Heart left ventricle (tissue), 16 donors: ENCODE results near the gene SPECC1L. TPM values are rescaled to one million over a fixed set of nuclear protein-coding genes. Genes with fewer than 3 reads are reported as not detected.

Experiments used
- ATAC-seq, 4 donors: fragments of 200-7000 bp; cut with Tn5 transposase; one replicate each; pipeline ENCODE4 v1.9.1; 2020 to 2022; ENCODE audit warnings: moderate library complexity in 4 of 4, mild to moderate bottlenecking in 3 of 4, moderate number of reproducible peaks in 1 of 4
- DNase-seq, 5 donors: peaks; one replicate each; pipeline ENCODE4 v3.0.0-alpha.2; 2020
- H3K27ac ChIP-seq, 12 donors: fragments of 200-600 bp; sonication (generic) in 4 of 12; one replicate each; pipeline versions ENCODE4 v1.5.0 to v1.8.0; 2016 to 2022; ENCODE audit warnings: mild to moderate bottlenecking in 2 of 12
- H3K27me3 ChIP-seq, 9 donors: fragments of 200-600 bp; sonication (generic) in 2 of 9; one replicate each; pipeline versions ENCODE4 v1.5.1 to v1.8.0; 2016 to 2022; ENCODE audit warnings: mild to moderate bottlenecking in 3 of 9
- H3K36me3 ChIP-seq, 9 donors: fragments of 200-600 bp; sonication (generic) in 2 of 9; one replicate each; pipeline versions ENCODE4 v1.5.0 to v1.8.0; 2018 to 2022; ENCODE audit warnings: mild to moderate bottlenecking in 2 of 9
- H3K4me1 ChIP-seq, 12 donors: fragments of 200-600 bp; sonication (generic) in 4 of 12; one replicate each; pipeline versions ENCODE4 v1.5.0 to v1.8.0; 2016 to 2022; ENCODE audit warnings: mild to moderate bottlenecking in 3 of 12
- H3K4me3 ChIP-seq, 12 donors: fragments of 200-600 bp; sonication (generic) in 4 of 12; one replicate each; pipeline versions ENCODE4 v1.5.0 to v1.8.0; 2017 to 2022; ENCODE audit warnings: mild to moderate bottlenecking in 9 of 12, moderate library complexity in 4 of 12
- H3K9me3 ChIP-seq, 12 donors: fragments of 200-600 bp; sonication (generic) in 4 of 12; one replicate each; pipeline versions ENCODE4 v1.5.0 to v1.8.0; 2016 to 2022; ENCODE audit warnings: mild to moderate bottlenecking in 1 of 12
- CTCF ChIP-seq, 12 donors: fragments of 200-600 bp; sonication (generic) in 4 of 12; IDR thresholded peaks; one replicate each; pipeline versions ENCODE4 v1.5.0 to v1.8.0; 2018 to 2022; ENCODE audit warnings: antibody characterized with exemption in 12 of 12, mild to moderate bottlenecking in 5 of 12
- POLR2A ChIP-seq, 2 donors: fragments of 450-650 bp; IDR thresholded peaks; one replicate each; pipeline ENCODE4 v1.6.1; 2017; ENCODE audit warnings: antibody characterized with exemption in 2 of 2, mild to moderate bottlenecking in 2 of 2, moderate library complexity in 2 of 2
- WGBS, 4 donors: extraction: QIAGEN DNeasy Blood & Tissue Kit in 2 of 4; methylation state at CpG; one replicate each; pipeline versions ENCODE4 v1.1.5 to v1.1.7; 2013 to 2018; 5-methylcytosine and 5-hydroxymethylcytosine counted together
- intact Hi-C, 10 donors: fragments of 100-400 bp; cut with DNase I; formaldehyde crosslinking; loops; one replicate each; pipeline versions ENCODE4 v1.11.1 to v1.14.2; 2022
- polyA plus RNA-seq, 2 donors: library from polyadenylated mRNA; stranded (reverse); fragments of 200-250 nt; gene quantifications; one replicate each; pipeline ENCODE4 v1.2.3, GENCODE V29; 2013
- total RNA-seq, 9 donors: library from RNA; depleted of rRNA in 2 of 9; stranded (reverse); fragments of >200 nt in 2 of 9; fragmentation: NEBNext Ultra II Directional in 3 of 9; extraction: Animal tissue kit (Norgen Biotek cat#: 25700) in 3 of 9; gene quantifications; one replicate each; pipeline versions ENCODE4 v1.1.0 to v1.2.4, GENCODE V29; 2016 to 2023
- donor health status: ischemic (EF 13 %, LVEDD 7.1; RV severe dilation, severe dysfunction).
- donor health status: healthy with polysubstance abuse.
- donor health status: DM: no; HTN: yes; CAD: no.
- donor health status: DM: no; HTN: no; CAD: no.
- donor health status: ischemic (EF 25% LVEDD 6.9; RV normal size, moderate dysfunction).
- donor health status: ischemic (EF 25% LVEDD 5.7; RV mildly dilated, moderate dysfunction).
- donor health status: healthy.
- donor health status: DM: yes; HTN: yes; CAD: no.
- donor health status: ischemic (EF 35%, LVEDD 5.7; RV mildly dilated, moderate dysfunction).
- donor health status: nonischemic (EF 11% LVEDD 7.7; RV severe dilation, severe dysfunction).
- donor health status: DM: yes; HTN: yes; CAD: no.
- donor health status: PGD.
- donor health status: ischemic (EF 29% LVEDD 5.4; RV normal size, mild dysfunction).
- donor health status: nonischemic (EF 23%, LVEDD 6.1; RV moderate dilation, normal function).

SPECC1L gene
- total and polyA plus RNA-seq, 11 donors, result 9.8 to 65.3 (median 38.9) TPM

GRCh38 chr22:24457894-24458420, 187.3 kb downstream of the SPECC1L start:
- Histone ChIP-seq H3K27ac (no peak overlapping the region), H3K36me3 (no peaks in the 10 kb centered on the region), H3K4me1 (peaks cover 0 to 52% (median 37%) of the 10 kb centered on the region in 12 donors), H3K27me3 (no peaks in the 10 kb centered on the region), H3K9me3 (no peaks in the 10 kb centered on the region), H3K4me3 (no peak overlapping the region)
- no peak for DNase-seq
- no peak for ATAC-seq
- TF ChIP-seq POLR2A (IDR thresholded peaks at IDR 0.05) (no peak), CTCF (IDR thresholded peaks at IDR 0.05) (no peak)
- WGBS, 4 donors, result 89 to 96% (median 94%) methylated on average over 3 of the region's 3 CpGs
- intact Hi-C loops, result no loop called here

- Histone ChIP-seq H3K9me3 (no peaks in the 10 kb centered on the region), H3K27ac (peak overlapping the region in 8 of 12 donors; percentile 1 to 45 (median 25)), H3K36me3 (no peaks in the 10 kb centered on the region), H3K4me3 (no peak overlapping the region), H3K4me1 (peaks cover 0 to 51% (median 39%) of the 10 kb centered on the region in 12 donors), H3K27me3 (no peaks in the 10 kb centered on the region)
- DNase-seq (no peak), ATAC-seq (no peak)
- TF ChIP-seq POLR2A (IDR thresholded peaks at IDR 0.05) (no peak), CTCF (IDR thresholded peaks at IDR 0.05) (no peak)
- intact Hi-C loops, result no loop called here
- 34 to 52% (median 41%) methylated on average over 1 of the region's 1 CpG for WGBS, 4 donors
Measured at GRCh38 chr22:24459911-24460310, 189.3 kb downstream of the SPECC1L start.

GRCh38 chr22:24460418-24461089, 189.9 kb downstream of the SPECC1L start:
- H3K4me1 ChIP-seq, result peaks cover 0 to 49% (median 35%) of the 10 kb centered on the region in 12 donors
- ATAC-seq (no peak), DNase-seq (no peak)
- H3K36me3 ChIP-seq, result no peaks in the 10 kb centered on the region
- H3K27me3 ChIP-seq, result no peaks in the 10 kb centered on the region
- TF ChIP-seq CTCF (IDR thresholded peaks at IDR 0.05), result no peak
- no peak for TF ChIP-seq POLR2A (IDR thresholded peaks at IDR 0.05)
- H3K27ac ChIP-seq, result peak overlapping the region in 5 of 12 donors; percentile 3 to 45 (median 24)
- H3K9me3 ChIP-seq, result no peaks in the 10 kb centered on the region
- intact Hi-C loops, result no loop called here
- WGBS, 4 donors, result 64 to 69% (median 65%) methylated on average over 10 of the region's 10 CpGs
- no peak overlapping the region for H3K4me3 ChIP-seq

- no peak overlapping the region for H3K4me3 ChIP-seq
- H3K4me1 ChIP-seq, result peaks cover 7 to 62% (median 40%) of the 10 kb centered on the region in 12 donors
- DNase-seq (no peak), ATAC-seq (no peak)
- H3K27ac ChIP-seq, result no peak overlapping the region
- intact Hi-C loops, result no loop called here
- TF ChIP-seq CTCF (IDR thresholded peaks at IDR 0.05) (no peak), POLR2A (IDR thresholded peaks at IDR 0.05) (no peak)
- no peaks in the 10 kb centered on the region for H3K36me3 ChIP-seq
- no peaks in the 10 kb centered on the region for H3K9me3 ChIP-seq
- H3K27me3 ChIP-seq, result no peaks in the 10 kb centered on the region
- 91 to 97% (median 93%) methylated on average over 6 of the region's 6 CpGs for WGBS, 4 donors
Measured at GRCh38 chr22:24463071-24463760, 192.6 kb downstream of the SPECC1L start.
